HepG2 (cell line): ENCODE measurements around the gene SPI1.

Experiments
- CEBPB ChIP-seq: IDR thresholded peaks from 2 replicates; pipeline ENCODE4 v1.6.1; 2011; ENCODE audit warnings: low read depth, low read length, improper control_type of control experiment, borderline replicate concordance
- ZNF44 ChIP-seq: sonication (generic); formaldehyde crosslinking; IDR thresholded peaks from 2 replicates; pipeline ENCODE4 v1.5.1; 2020; ENCODE audit warnings: mild to moderate bottlenecking, missing genetic modification reagents

DNA sequence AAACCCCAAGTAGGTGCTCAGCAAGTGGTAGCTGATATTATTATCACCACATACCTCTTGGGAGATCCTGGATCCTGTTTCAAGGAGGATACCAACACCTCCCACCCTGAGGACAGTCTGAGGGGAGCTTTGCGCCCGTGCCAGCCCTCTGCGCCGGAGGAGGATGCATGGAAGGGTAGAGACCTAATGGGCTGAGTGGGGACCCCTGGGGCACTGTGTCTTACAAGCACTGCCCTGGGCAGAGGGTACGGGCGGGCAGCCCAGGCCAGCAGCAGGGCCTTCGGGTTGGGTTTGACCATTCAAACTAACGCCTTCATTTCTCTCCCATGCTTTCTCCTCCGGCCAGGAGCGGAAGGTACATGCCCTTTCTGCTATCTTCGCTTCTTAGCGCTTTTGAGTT lies 52.1 kb downstream of the SPI1 start:
- TF ChIP-seq CEBPB = no peak
- no peak for TF ChIP-seq ZNF44 (CRISPR knock-in tag)
